A673 (cell line): ENCODE data around the gene NPRL2. TPM values are rescaled to one million over a fixed set of nuclear protein-coding genes. Genes with fewer than 3 reads are reported as not detected.

Experiments
- Bru-seq: library from RNA; stranded (reverse); fragments of 400-500 nt; gene quantifications from one replicate; lab custom pipeline; 2021; lab: Mats Ljungman, UMichigan
- BruChase-seq, 2 experiments: library from RNA; stranded (reverse); fragments of 400-500 nt; gene quantifications; one replicate each; lab custom pipeline; 2021; lab: Mats Ljungman, UMichigan
- BruUV-seq: library from RNA; stranded (reverse); fragments of 400-500 nt; replicated peaks from 2 replicates; lab custom pipeline; 2021; lab: Mats Ljungman, UMichigan
- CTCF ChIA-PET: fragments of 300-600 bp; sonication (Branson Sonifier 250); formaldehyde crosslinking; loops from one replicate; lab custom pipeline; 2022; ENCODE audit warnings: antibody characterized with exemption; lab: Charles Lee
- POLR2A ChIA-PET: fragments of 300-600 bp; sonication (Branson Sonifier 250); formaldehyde crosslinking; loops from one replicate; lab custom pipeline; 2022; ENCODE audit warnings: antibody characterized with exemption; ENCODE audit not compliant: low non-redundant PET; lab: Charles Lee
- DNase-seq: peaks from one replicate; pipeline ENCODE4 v3.0.0-alpha.2; 2015; ENCODE audit warnings: low spot score
- H3K27ac ChIP-seq: fragments of 200-600 bp; sonication (generic); 2 replicates; pipeline ENCODE4 v1.5.1; 2016; ENCODE audit warnings: mixed run types, low read depth, mild to moderate bottlenecking, mixed read lengths, antibody characterized with exemption, low read length; ENCODE audit not compliant: poor library complexity, severe bottlenecking
- H3K27me3 ChIP-seq: fragments of 200-600 bp; sonication (generic); replicated peaks from 2 replicates; pipeline ENCODE4 v1.6.1; 2017; ENCODE audit warnings: mixed run types, low read depth, mild to moderate bottlenecking, mixed read lengths, antibody characterized with exemption, low read length; ENCODE audit not compliant: insufficient read depth, poor library complexity
- H3K36me3 ChIP-seq: fragments of 200-600 bp; sonication (generic); 2 replicates; pipeline ENCODE4 v1.6.1; 2016; ENCODE audit warnings: mixed run types, mild to moderate bottlenecking, mixed read lengths, antibody characterized with exemption, low read length; ENCODE audit not compliant: insufficient read depth, poor library complexity, severe bottlenecking
- H3K4me1 ChIP-seq: fragments of 200-600 bp; sonication (generic); 2 replicates; pipeline ENCODE4 v1.6.1; 2017; ENCODE audit warnings: mixed run types, mild to moderate bottlenecking, mixed read lengths, antibody characterized with exemption, low read length; ENCODE audit not compliant: insufficient read depth, poor library complexity, severe bottlenecking
- H3K4me3 ChIP-seq: fragments of 200-600 bp; sonication (generic); 2 replicates; pipeline ENCODE4 v1.5.1; 2016; ENCODE audit warnings: low read depth, mixed run types, mild to moderate bottlenecking, mixed read lengths, low read length; ENCODE audit not compliant: poor library complexity, severe bottlenecking
- H3K9me3 ChIP-seq: fragments of 200-600 bp; sonication (generic); 2 replicates; pipeline ENCODE4 v1.6.1; 2016; ENCODE audit warnings: mixed run types, low read depth, mild to moderate bottlenecking, mixed read lengths, antibody characterized with exemption, low read length; ENCODE audit not compliant: poor library complexity, severe bottlenecking
- CTCF ChIP-seq: fragments of 300-800, 200-600 bp; sonication (generic); conservative IDR thresholded peaks from 2 replicates; pipeline ENCODE4 v1.5.1; 2017; ENCODE audit warnings: low read depth, mild to moderate bottlenecking, antibody characterized with exemption, low read length, moderate library complexity, mixed read lengths
- EZH2 ChIP-seq: fragments of 200-600 bp; sonication (generic); IDR thresholded peaks from 2 replicates; pipeline ENCODE4 v1.6.1; 2017; ENCODE audit warnings: borderline replicate concordance, low read depth, mild to moderate bottlenecking, mixed read lengths, antibody characterized with exemption, low read length; ENCODE audit not compliant: poor library complexity, severe bottlenecking
- intact Hi-C: fragments of 100-400 bp; cut with micrococcal nuclease; formaldehyde crosslinking; loops from one replicate; pipeline ENCODE4 v1.10.0; 2022; ENCODE audit not compliant: unreplicated experiment
- long read RNA-seq: library from polyadenylated mRNA; stranded (forward); transcript quantifications from one replicate; pipeline ENCODE4 v2.0.0, GENCODE V29; 2022
- total RNA-seq: library from RNA; stranded (reverse); gene quantifications from 2 replicates; pipeline ENCODE4 v1.2.3, GENCODE V29; 2021

The NPRL2 gene
- total RNA-seq (15.2 and 16.0 TPM in 2 replicates), Bru-seq, nascent RNA (percentile 41 among the genes with signal in this experiment), BruChase-seq, experiment 1, labeled RNA remaining after a 2-hour chase (percentile 52 among the genes with signal in this experiment), BruChase-seq, experiment 2, labeled RNA remaining after a 6-hour chase (percentile 62 among the genes with signal in this experiment)
- long read RNA-seq, transcript NPRL2-201 (11 exons, 1,700 nt), result major isoform, 30 of 54 reads
- long read RNA-seq, partial matches to known transcripts, result 0 of 54 reads
- long read RNA-seq, other reads (novel, unspliced or antisense), result 24 of 54 reads

DNA sequence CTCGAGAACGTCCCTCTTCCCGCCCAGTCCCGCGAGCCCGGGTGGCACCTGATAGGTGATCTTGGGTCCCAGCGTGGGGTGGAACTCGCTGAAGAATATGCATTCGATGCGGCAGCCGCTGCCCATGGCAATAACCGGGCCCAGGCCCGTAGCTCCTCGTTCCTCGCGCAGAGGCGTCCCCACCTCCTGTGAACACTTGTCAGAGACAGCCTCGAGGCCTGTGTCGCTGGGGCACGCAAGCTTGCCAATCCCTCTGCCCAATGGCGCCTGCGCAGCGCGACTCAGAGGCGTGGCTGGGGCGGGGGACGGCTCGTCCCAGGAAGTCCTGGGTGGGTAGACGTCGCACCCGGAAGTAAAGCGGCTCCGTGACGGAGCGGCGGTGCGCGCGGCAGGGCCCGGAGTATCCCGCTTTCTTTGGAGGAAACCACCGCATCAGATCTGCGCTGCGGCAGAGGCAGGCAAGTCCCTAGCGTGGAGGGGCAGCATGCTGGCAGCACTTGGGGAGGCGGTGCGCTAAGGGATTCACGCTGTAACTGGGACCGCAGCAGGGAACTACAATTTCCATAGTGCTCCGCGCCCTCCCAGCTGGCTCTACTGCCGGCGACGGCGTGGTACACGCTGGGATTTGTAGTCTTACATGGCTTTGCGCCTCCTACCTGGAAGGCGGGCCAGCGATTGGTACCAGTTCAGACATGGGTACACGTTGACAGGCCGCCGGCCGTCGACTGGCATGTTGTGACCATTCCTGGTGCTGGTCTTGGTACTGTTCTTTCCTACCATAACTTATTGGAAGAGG lies at the start of gene NPRL2, which contains the start of gene CYB561D2:
Gene NPRL2, minus strand, starts transcription at position 249 of the 796 bp plus-strand sequence. Its CDS starts 123 bp downstream, at position 126.
Gene CYB561D2, plus strand, starts transcription at position 336 of the 796 bp plus-strand sequence. CDS start 572 bp downstream, outside the sequence.
- intact Hi-C loops, result loop anchor here (5.0 kb wide), 1 partner anchor 192 kb away; no protein-coding TSS in a partner anchor
- ChIA-PET POLR2A (no interaction called here), CTCF (no interaction called here)
- H3K27ac ChIP-seq, result peak within 1 kb of the TSS; percentile 92
- peaks cover 8% of the 10 kb centered on the region for H3K4me1 ChIP-seq
- H3K4me3 ChIP-seq, result peak within 1 kb of the TSS; percentile 72
- no peaks in the 10 kb centered on the region for H3K27me3 ChIP-seq
- no peak for TF ChIP-seq CTCF
- TF ChIP-seq EZH2, result no peak
- DNase-seq, result peak; percentile 92
- no peaks in the 10 kb centered on the region for H3K9me3 ChIP-seq
- BruUV-seq, result no TSS peak
- H3K36me3 ChIP-seq, result peaks cover 3% of the 10 kb centered on the region

GRCh38 chr3:50396502-50396901 lies 45.9 kb upstream of the NPRL2 start:
- ChIA-PET CTCF (no interaction called here), POLR2A (no interaction called here)
- no peak overlapping the region for H3K27ac ChIP-seq

GRCh38 chr3:50395070-50395860 lies 44.7 kb upstream of the NPRL2 start:
- no peak overlapping the region for H3K27ac ChIP-seq
- no peak overlapping the region for H3K4me3 ChIP-seq
- ChIA-PET POLR2A (no interaction called here), CTCF (no interaction called here)
- TF ChIP-seq EZH2 (no peak), CTCF (no peak)
- intact Hi-C loops, result no loop called here
- DNase-seq, result no peak
- H3K36me3 ChIP-seq, result no peaks in the 10 kb centered on the region
- no peaks in the 10 kb centered on the region for H3K4me1 ChIP-seq
- no peaks in the 10 kb centered on the region for H3K9me3 ChIP-seq
- H3K27me3 ChIP-seq, result no peaks in the 10 kb centered on the region
- no TSS peak for BruUV-seq

More at GRCh38 chr3:50396502-50396901, 45.9 kb upstream of the NPRL2 start:
- intact Hi-C loops, result no loop called here
- no TSS peak for BruUV-seq
- H3K36me3 ChIP-seq, result no peaks in the 10 kb centered on the region
- H3K4me3 ChIP-seq, result no peak overlapping the region
- H3K4me1 ChIP-seq, result no peaks in the 10 kb centered on the region
- no peaks in the 10 kb centered on the region for H3K9me3 ChIP-seq
- no peak for TF ChIP-seq EZH2
- no peaks in the 10 kb centered on the region for H3K27me3 ChIP-seq
- DNase-seq, result no peak
